Colonic mucosa (tissue), 4 donors: ENCODE data around the gene MAML2. TPM values are rescaled to one million over a fixed set of nuclear protein-coding genes. Genes with fewer than 3 reads are reported as not detected.

Source experiments
- DNase-seq: peaks from one replicate; pipeline ENCODE4 v3.0.0-alpha.2; 2020
- H3K27ac ChIP-seq: fragments of 200-600 bp; one replicate; pipeline ENCODE4 v1.8.0; 2021
- H3K27me3 ChIP-seq: fragments of 200-600 bp; one replicate; pipeline ENCODE4 v1.8.0; 2021
- H3K36me3 ChIP-seq: fragments of 200-600 bp; one replicate; pipeline ENCODE4 v1.8.0; 2021
- H3K4me1 ChIP-seq: fragments of 200-600 bp; one replicate; pipeline ENCODE4 v1.8.0; 2021; ENCODE audit warnings: mild to moderate bottlenecking
- H3K4me3 ChIP-seq: fragments of 200-600 bp; one replicate; pipeline ENCODE4 v1.8.0; 2021
- H3K9ac ChIP-seq, 2 donors: one replicate each; pipeline ENCODE4 v1.7.0; 2013; ENCODE audit warnings: control low read depth in 2 of 2, low read depth in 2 of 2, low read length in 2 of 2
- H3K9me3 ChIP-seq: fragments of 200-600 bp; one replicate; pipeline ENCODE4 v1.8.0; 2021
- CTCF ChIP-seq: fragments of 200-600 bp; IDR thresholded peaks from one replicate; pipeline ENCODE4 v1.8.0; 2022; ENCODE audit warnings: antibody characterized with exemption, mild to moderate bottlenecking
- intact Hi-C: fragments of 100-400 bp; cut with DNase I; formaldehyde crosslinking; loops from one replicate; pipeline ENCODE4 v1.14.1; 2022
- total RNA-seq, 2 donors: library from RNA; stranded (reverse); fragmentation: NEBNext Ultra II Directional in 1 of 2; extraction: Animal tissue kit (Norgen Biotek cat#: 25700) in 1 of 2; gene quantifications; one replicate each; pipeline ENCODE4 v1.2.1, GENCODE V29; 2021
- donor health status: healthy.
- donor health status: DM: no; HTN: no; CAD: no.
- donor health status: DM: no; HTN: no; CAD: no.

Gene MAML2
- total RNA-seq, 2 donors from 2014 or later: 10.4 to 11.0 TPM

GRCh38 chr11:96178049-96178886 lies 164.7 kb downstream of the MAML2 start:
- H3K4me3 ChIP-seq: no peak overlapping the region
- H3K9ac ChIP-seq: no peak overlapping the region
- no peak for DNase-seq
- no peaks in the 10 kb centered on the region for H3K27me3 ChIP-seq
- no peaks in the 10 kb centered on the region for H3K4me1 ChIP-seq
- no peaks in the 10 kb centered on the region for H3K36me3 ChIP-seq
- no peak overlapping the region for H3K27ac ChIP-seq
- no peaks in the 10 kb centered on the region for H3K9me3 ChIP-seq
- no peak for TF ChIP-seq CTCF
- intact Hi-C loops: no loop called here

DNA sequence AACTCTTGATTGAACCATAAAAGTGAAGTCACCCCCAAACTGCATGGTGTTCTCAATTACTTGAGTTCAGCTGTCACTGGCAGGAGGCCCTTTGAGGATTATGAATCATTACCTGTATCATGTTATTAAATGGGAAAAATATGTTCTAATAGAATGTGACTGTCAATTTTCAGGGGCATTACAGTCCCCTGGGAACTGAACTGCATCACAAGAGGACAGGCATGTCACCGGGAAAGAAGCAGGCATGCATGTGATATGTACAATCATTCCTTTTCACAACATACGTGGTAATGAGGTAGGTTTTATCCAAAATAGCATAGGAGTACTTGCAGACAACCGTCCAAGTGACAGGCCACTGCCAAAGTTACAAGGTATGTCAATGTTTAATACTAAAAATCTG lies 165.8 kb downstream of the MAML2 start:
- TF ChIP-seq CTCF: no peak
- no peaks in the 10 kb centered on the region for H3K9me3 ChIP-seq
- DNase-seq: no peak
- H3K27ac ChIP-seq: no peak overlapping the region
- intact Hi-C loops: no loop called here
- no peaks in the 10 kb centered on the region for H3K4me1 ChIP-seq
- no peaks in the 10 kb centered on the region for H3K36me3 ChIP-seq
- no peak overlapping the region for H3K9ac ChIP-seq
- H3K27me3 ChIP-seq: no peaks in the 10 kb centered on the region
- no peak overlapping the region for H3K4me3 ChIP-seq

- H3K4me1 ChIP-seq: peaks cover 4% of the 10 kb centered on the region
- intact Hi-C loops: no loop called here
- TF ChIP-seq CTCF: no peak
- H3K27me3 ChIP-seq: no peaks in the 10 kb centered on the region
- no peak overlapping the region for H3K27ac ChIP-seq
- H3K36me3 ChIP-seq: no peaks in the 10 kb centered on the region
- no peak overlapping the region for H3K4me3 ChIP-seq
- DNase-seq: no peak
- no peak overlapping the region for H3K9ac ChIP-seq
- H3K9me3 ChIP-seq: no peaks in the 10 kb centered on the region
These were observed 169.1 kb downstream of the MAML2 start for GRCh38 chr11:96173906-96174305.

DNA sequence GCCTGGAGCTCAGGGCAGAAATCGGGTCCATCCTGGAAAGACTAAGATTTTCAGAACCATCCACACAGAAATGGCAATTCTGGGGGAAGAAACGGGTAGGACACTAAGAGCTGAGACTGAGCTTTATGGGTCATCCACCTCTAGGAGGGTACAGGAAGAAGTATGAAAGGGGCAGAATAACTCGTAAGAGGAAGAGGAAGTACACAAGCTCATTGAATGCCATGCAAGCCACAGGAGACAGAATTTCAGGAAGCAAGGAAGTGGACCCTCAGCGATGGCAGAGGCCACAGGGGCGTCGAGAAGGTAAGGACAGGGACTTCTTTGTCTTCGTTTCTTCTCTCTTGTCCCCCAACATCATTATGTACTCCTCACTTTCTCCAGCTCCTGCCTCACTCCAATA lies 169.6 kb downstream of the MAML2 start:
- TF ChIP-seq CTCF: no peak
- no peak for DNase-seq
- intact Hi-C loops: no loop called here

DNA sequence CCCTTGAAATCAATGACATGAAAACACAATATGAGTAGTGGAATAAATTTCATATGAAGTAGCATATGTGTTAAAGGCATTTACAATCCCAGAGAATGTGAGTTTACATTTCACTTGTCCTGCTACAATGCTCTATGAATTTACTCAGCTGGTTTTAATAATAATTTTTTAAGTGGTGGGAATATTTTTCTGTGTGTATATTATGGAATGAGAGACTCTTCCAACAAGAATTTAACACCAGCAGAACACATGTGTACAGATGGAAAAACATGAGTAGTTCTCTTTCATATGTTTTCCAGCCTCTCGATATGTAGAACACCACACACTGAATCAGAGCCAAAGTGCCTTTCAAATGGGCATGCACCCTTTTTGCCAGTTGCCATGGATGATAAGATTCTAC lies 170.4 kb downstream of the MAML2 start:
- intact Hi-C loops: no loop called here
- no peaks in the 10 kb centered on the region for H3K27me3 ChIP-seq
- TF ChIP-seq CTCF: no peak
- H3K27ac ChIP-seq: no peak overlapping the region
- no peak overlapping the region for H3K9ac ChIP-seq
- no peak for DNase-seq
- H3K4me1 ChIP-seq: peaks cover 5% of the 10 kb centered on the region
- no peaks in the 10 kb centered on the region for H3K36me3 ChIP-seq
- no peak overlapping the region for H3K4me3 ChIP-seq
- no peaks in the 10 kb centered on the region for H3K9me3 ChIP-seq

More for the DNA sequence above, 169.6 kb downstream of the MAML2 start:
- Histone ChIP-seq H3K4me1 (peaks cover 5% of the 10 kb centered on the region), H3K36me3 (no peaks in the 10 kb centered on the region), H3K27me3 (no peaks in the 10 kb centered on the region), H3K4me3 (no peak overlapping the region), H3K9me3 (no peaks in the 10 kb centered on the region), H3K9ac (no peak overlapping the region), H3K27ac (no peak overlapping the region)
